PC-3 (cell line): ENCODE measurements around the gene TLR8. TPM values are rescaled to one million over a fixed set of nuclear protein-coding genes. Genes with fewer than 3 reads are reported as not detected.
"Not testable (repeated sequence)": the region's sequence is repeated elsewhere in the genome, so short reads cannot be mapped to it uniquely, and the experiment has no call there.

ENCODE experiments used
- ATAC-seq: fragments of 200-7000 bp; cut with Tn5 transposase; 2 replicates; pipeline ENCODE4 v1.9.1; 2020; ENCODE audit warnings: mild to moderate bottlenecking, moderate library complexity
- BruUV-seq: library from RNA; stranded (reverse); fragments of 400-500 nt; replicated peaks from 2 replicates; lab custom pipeline; 2021; lab: Mats Ljungman, UMichigan
- CTCF ChIA-PET: fragments of 300-600 bp; sonication (Branson Sonifier 250); formaldehyde crosslinking; loops from one replicate; lab custom pipeline; 2022; ENCODE audit warnings: antibody characterized with exemption; lab: Charles Lee
- POLR2A ChIA-PET: fragments of 300-600 bp; sonication (Branson Sonifier 250); formaldehyde crosslinking; loops from one replicate; lab custom pipeline; 2022; ENCODE audit warnings: antibody characterized with exemption; ENCODE audit not compliant: unreplicated experiment; lab: Charles Lee
- DNase-seq: peaks from one replicate; pipeline ENCODE4 v3.0.0-alpha.2; 2015
- H2AFZ ChIP-seq: fragments of 300-600 bp; sonication (generic); 2 replicates; pipeline ENCODE4 v1.6.0; 2016; ENCODE audit warnings: antibody characterized with exemption, low read length
- H3F3A ChIP-seq: fragments of 300-600 bp; sonication (generic); one replicate; pipeline ENCODE4 v1.6.0; 2017; ENCODE audit warnings: antibody characterized with exemption, low read length, control low read depth, mild to moderate bottlenecking; ENCODE audit not compliant: unreplicated experiment
- H3K27ac ChIP-seq: fragments of 300-600 bp; sonication (generic); 2 replicates; pipeline ENCODE4 v1.5.1; 2016; ENCODE audit warnings: mild to moderate bottlenecking, low read length
- H3K27me3 ChIP-seq: fragments of 300-600 bp; sonication (generic); 2 replicates; pipeline ENCODE4 v1.6.1; 2016; ENCODE audit warnings: low read length, mixed read lengths
- H3K36me3 ChIP-seq: fragments of 300-600 bp; sonication (generic); 2 replicates; pipeline ENCODE4 v1.6.1; 2016; ENCODE audit warnings: low read depth, mixed run types, low read length, mixed read lengths
- H3K4me1 ChIP-seq: fragments of 300-600 bp; sonication (generic); 2 replicates; pipeline ENCODE4 v1.5.1; 2016; ENCODE audit warnings: low read length; ENCODE audit not compliant: insufficient read depth
- H3K4me2 ChIP-seq: fragments of 300-600 bp; sonication (generic); 2 replicates; pipeline ENCODE4 v1.6.0; 2016; ENCODE audit warnings: low read length
- H3K4me3 ChIP-seq: fragments of 300-600 bp; sonication (generic); 2 replicates; pipeline ENCODE4 v1.5.1; 2016; ENCODE audit warnings: mild to moderate bottlenecking, low read length, mixed read lengths
- H3K79me2 ChIP-seq: fragments of 300-600 bp; sonication (generic); 2 replicates; pipeline ENCODE4 v1.6.1; 2017; ENCODE audit warnings: low read length, mixed read lengths
- H3K9ac ChIP-seq: fragments of 300-600 bp; sonication (generic); 2 replicates; pipeline ENCODE4 v1.6.0; 2016; ENCODE audit warnings: mild to moderate bottlenecking, low read length
- H3K9me2 ChIP-seq: fragments of 300-600 bp; sonication (generic); replicated peaks from 2 replicates; pipeline ENCODE4 v1.6.1; 2016; ENCODE audit warnings: mixed run types, low read length, mixed read lengths
- H3K9me3 ChIP-seq: fragments of 300-600 bp; sonication (generic); 2 replicates; pipeline ENCODE4 v1.6.1; 2016; ENCODE audit warnings: low read length, mixed read lengths
- H4K20me1 ChIP-seq: fragments of 300-600 bp; sonication (generic); 2 replicates; pipeline ENCODE4 v1.6.1; 2016; ENCODE audit warnings: low read length, mixed read lengths
- CTCF ChIP-seq: fragments of 300-600 bp; sonication (generic); conservative IDR thresholded peaks from 2 replicates; pipeline ENCODE4 v1.5.1; 2017; ENCODE audit warnings: antibody characterized with exemption, low read depth, mild to moderate bottlenecking, low read length
- EZH2 ChIP-seq: fragments of 300-600 bp; sonication (generic); IDR thresholded peaks from one replicate; pipeline ENCODE4 v1.6.1; 2017; ENCODE audit warnings: antibody characterized with exemption, mild to moderate bottlenecking, low read length; ENCODE audit not compliant: unreplicated experiment
- EZH2phosphoT487 ChIP-seq: fragments of 300-600 bp; sonication (generic); IDR thresholded peaks from 2 replicates; pipeline ENCODE4 v1.6.1; 2018; ENCODE audit warnings: mild to moderate bottlenecking, antibody characterized with exemption, low read length, borderline replicate concordance
- intact Hi-C: fragments of 100-400 bp; cut with micrococcal nuclease; formaldehyde crosslinking; loops from 2 replicates; pipeline ENCODE4 v1.9.0; 2023
- total RNA-seq: library from RNA; depleted of rRNA; stranded (reverse); fragments of >200 nt; gene quantifications from 2 replicates; pipeline ENCODE4 v1.2.3, GENCODE V29; 2014

The TLR8 gene
- total RNA-seq, 1 experiment from 2014 or later, result not detected

GRCh38 chrX:12943592-12943991 is 37.2 kb downstream of the TLR8 start:
- ATAC-seq, H3K79me2 ChIP-seq, H3K4me2 ChIP-seq, H3K4me3 ChIP-seq, DNase-seq, H3K27me3 ChIP-seq, POLR2A ChIA-PET, H3K36me3 ChIP-seq, CTCF ChIA-PET, H2AFZ ChIP-seq, H3K9me2 ChIP-seq, intact Hi-C loops, H3F3A ChIP-seq, BruUV-seq, H3K27ac ChIP-seq, H3K9me3 ChIP-seq, H3K9ac ChIP-seq, H4K20me1 ChIP-seq: not testable (repeated sequence)
- H3K4me1 ChIP-seq, result peaks cover 21% of the 10 kb centered on the region

GRCh38 chrX:12944452-12944851 is 38.0 kb downstream of the TLR8 start:
- ATAC-seq, POLR2A ChIA-PET, H3K9me2 ChIP-seq, BruUV-seq, H3K27ac ChIP-seq, H2AFZ ChIP-seq, intact Hi-C loops, H3K79me2 ChIP-seq, CTCF ChIA-PET, H3K4me2 ChIP-seq, H3K9me3 ChIP-seq, H3K36me3 ChIP-seq, H3K9ac ChIP-seq, H3F3A ChIP-seq, DNase-seq, H3K4me3 ChIP-seq, H3K27me3 ChIP-seq, H4K20me1 ChIP-seq: not testable (repeated sequence)
- peaks cover 25% of the 10 kb centered on the region for H3K4me1 ChIP-seq

GRCh38 chrX:12945494-12945893 is 39.1 kb downstream of the TLR8 start:
- ATAC-seq (no peak), DNase-seq (no peak)
- Histone ChIP-seq H3K36me3 (no peaks in the 10 kb centered on the region), H3K9me3 (no peaks in the 10 kb centered on the region), H3K9ac (no peak overlapping the region), H3F3A (no peaks in the 10 kb centered on the region), H3K79me2 (no peaks in the 10 kb centered on the region), H3K27ac (no peak overlapping the region), H3K4me1 (peaks cover 25% of the 10 kb centered on the region), H2AFZ (no peak overlapping the region), H3K4me3 (no peak overlapping the region), H3K9me2 (no peaks in the 10 kb centered on the region), H3K4me2 (no peak overlapping the region), H4K20me1 (no peaks in the 10 kb centered on the region), H3K27me3 (no peaks in the 10 kb centered on the region)
- intact Hi-C loops, result loop anchor here (5.0 kb wide), 1 partner anchor 42 kb away; no protein-coding TSS in a partner anchor
- CTCF ChIA-PET, result no interaction called here
- BruUV-seq, result no TSS peak
- POLR2A ChIA-PET, result no interaction called here
- no peak for TF ChIP-seq CTCF
- no peak for TF ChIP-seq EZH2
- TF ChIP-seq EZH2phosphoT487, result no peak

- Histone ChIP-seq H3K4me2 (peak overlapping the region; percentile 71; the same call in 1 of the 2 replicates), H3K4me1 (peaks cover 25% of the 10 kb centered on the region), H3K27ac (peak overlapping the region; percentile 93), H3K4me3 (no peak overlapping the region), H4K20me1 (no peaks in the 10 kb centered on the region), H3K79me2 (no peaks in the 10 kb centered on the region), H3K9me2 (no peaks in the 10 kb centered on the region), H3K9ac (peak overlapping the region; percentile 72), H3F3A (no peaks in the 10 kb centered on the region), H3K36me3 (no peaks in the 10 kb centered on the region), H3K9me3 (no peaks in the 10 kb centered on the region), H2AFZ (no peak overlapping the region), H3K27me3 (no peaks in the 10 kb centered on the region)
- POLR2A ChIA-PET, result no interaction called here
- CTCF ChIA-PET, result interaction anchor here (0.6 to 1.3 kb wide), 11 partner anchors 10 to 542 kb away, joined by 3 to 13 read pairs (median 4); no protein-coding TSS in a partner anchor
- no peak for DNase-seq
- no TSS peak for BruUV-seq
- intact Hi-C loops, result loop anchor here (2.0 to 5.0 kb wide), 2 partner anchors 28 to 41 kb away; partner anchors contain the start of gene TMSB4X
- no peak for ATAC-seq
- TF ChIP-seq EZH2phosphoT487, result no peak
- no peak for TF ChIP-seq EZH2
- TF ChIP-seq CTCF, result no peak
Observed at GRCh38 chrX:12946406-12946805, 40.0 kb downstream of the TLR8 start.
